Smooth muscle cell (in vitro differentiated cells): Measurements from ENCODE around the gene SLC4A5. TPM values are rescaled to one million over a fixed set of nuclear protein-coding genes. Genes with fewer than 3 reads are reported as not detected.

ENCODE experiments used
- DNase-seq: peaks from one replicate; lab custom pipeline; 2025; ENCODE audit not compliant: unreplicated experiment; lab: John Stamatoyannopoulos, UW
- H2AFZ ChIP-seq: fragments of 200-600 bp; sonication (generic); 2 replicates; pipeline ENCODE4 v1.6.0; 2016; ENCODE audit warnings: antibody characterized with exemption, low read depth, mild to moderate bottlenecking
- H3F3A ChIP-seq: fragments of 200-600 bp; sonication (generic); 2 replicates; pipeline ENCODE4 v1.6.0; 2017; ENCODE audit warnings: antibody characterized with exemption, low read depth
- H3K27ac ChIP-seq: fragments of 200-600 bp; sonication (generic); 2 replicates; pipeline ENCODE4 v1.5.1; 2016; ENCODE audit warnings: low read depth, mild to moderate bottlenecking
- H3K27me3 ChIP-seq: fragments of 200-600 bp; sonication (generic); 2 replicates; pipeline ENCODE4 v1.6.1; 2016; ENCODE audit warnings: low read depth, mild to moderate bottlenecking
- H3K36me3 ChIP-seq: fragments of 200-600 bp; sonication (generic); 2 replicates; pipeline ENCODE4 v1.5.1; 2016; ENCODE audit warnings: low read depth
- H3K4me1 ChIP-seq: fragments of 200-600 bp; sonication (generic); 2 replicates; pipeline ENCODE4 v1.5.1; 2016; ENCODE audit warnings: low read depth
- H3K4me2 ChIP-seq: fragments of 200-600 bp; sonication (generic); 2 replicates; pipeline ENCODE4 v1.6.0; 2016; ENCODE audit warnings: mild to moderate bottlenecking
- H3K4me3 ChIP-seq: fragments of 200-600 bp; sonication (generic); 2 replicates; pipeline ENCODE4 v1.5.1; 2016; ENCODE audit warnings: mild to moderate bottlenecking
- H3K79me2 ChIP-seq: fragments of 200-600 bp; sonication (generic); 2 replicates; pipeline ENCODE4 v1.6.0; 2016; ENCODE audit warnings: low read depth, mild to moderate bottlenecking
- H3K9ac ChIP-seq: fragments of 200-600 bp; sonication (generic); 2 replicates; pipeline ENCODE4 v1.6.0; 2016; ENCODE audit warnings: low read depth
- H3K9me3 ChIP-seq: fragments of 200-600 bp; sonication (generic); replicated peaks from 2 replicates; pipeline ENCODE4 v1.5.1; 2016; ENCODE audit warnings: low read depth
- H4K20me1 ChIP-seq: fragments of 200-600 bp; sonication (generic); 2 replicates; pipeline ENCODE4 v1.6.0; 2016; ENCODE audit warnings: low read depth
- CTCF ChIP-seq: fragments of 200-600 bp; sonication (generic); IDR thresholded peaks from 2 replicates; pipeline ENCODE4 v1.5.1; 2017; ENCODE audit warnings: borderline replicate concordance, mild to moderate bottlenecking, antibody characterized with exemption; ENCODE audit not compliant: insufficient read depth, poor library complexity, severe bottlenecking
- WGBS: methylation state at CpG from one replicate; pipeline ENCODE4 v1.1.7; 2016; ENCODE audit warnings: low lambda C conversion rate; 5-methylcytosine and 5-hydroxymethylcytosine counted together
- polyA plus RNA-seq: library from polyadenylated mRNA; unstranded; fragments of >200 nt; fragmentation: Nextera tagmentation; extraction: Ambion mirVana; gene quantifications from 2 replicates; pipeline ENCODE4 v1.2.1, GENCODE V29; 2016
- total RNA-seq: library from RNA; depleted of rRNA; stranded (reverse); fragments of >200 nt; gene quantifications from 2 replicates; pipeline ENCODE4 v1.2.3, GENCODE V29; 2014

SLC4A5 gene
- total and polyA plus RNA-seq, 2 experiments from 2014 or later: 0.46 to 0.99 TPM

- Histone ChIP-seq H4K20me1 (peaks cover 100% of the 10 kb centered on the region), H3K27ac (peak overlapping the region; percentile 45), H2AFZ (no peak overlapping the region), H3K79me2 (peaks cover 97% of the 10 kb centered on the region), H3K9ac (no peak overlapping the region), H3K4me2 (peak overlapping the region; percentile 26), H3K9me3 (no peaks in the 10 kb centered on the region), H3K4me3 (no peak overlapping the region), H3K27me3 (no peaks in the 10 kb centered on the region), H3F3A (peaks cover 3% of the 10 kb centered on the region), H3K36me3 (no peaks in the 10 kb centered on the region), H3K4me1 (peaks cover 11% of the 10 kb centered on the region)
- WGBS: 70% methylated on average over 6 of the region's 6 CpGs
- no peak for TF ChIP-seq CTCF
- DNase-seq: no peak
Measured at GRCh38 chr2:74205596-74205995, 137.6 kb downstream of the SLC4A5 start.

DNA sequence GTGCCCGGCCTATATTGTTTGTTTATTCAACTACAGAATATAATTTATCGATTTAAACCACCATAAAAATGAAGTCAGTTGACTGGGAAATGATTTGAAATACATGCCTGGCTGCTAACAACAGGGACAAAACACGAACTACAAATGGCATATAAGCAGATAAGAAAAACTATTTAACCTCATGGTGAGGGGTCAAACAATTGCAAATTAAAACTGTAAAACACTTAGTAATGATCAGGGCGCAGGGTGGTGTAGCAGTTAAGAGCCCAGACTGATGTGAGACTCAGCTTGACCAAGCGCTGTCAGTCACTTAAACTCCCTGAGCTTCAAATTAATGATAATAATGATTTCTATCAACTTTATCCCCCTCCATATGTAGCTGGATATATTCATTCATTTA lies 138.1 kb downstream of the SLC4A5 start:
- Histone ChIP-seq H4K20me1 (peaks cover 100% of the 10 kb centered on the region), H3K27me3 (no peaks in the 10 kb centered on the region), H3K4me2 (no peak overlapping the region), H2AFZ (no peak overlapping the region), H3K9me3 (no peaks in the 10 kb centered on the region), H3K4me1 (peaks cover 16% of the 10 kb centered on the region), H3K27ac (peak overlapping the region; percentile 45), H3K79me2 (peaks cover 100% of the 10 kb centered on the region), H3K4me3 (no peak overlapping the region), H3K9ac (no peak overlapping the region), H3K36me3 (no peaks in the 10 kb centered on the region), H3F3A (peaks cover 3% of the 10 kb centered on the region)
- 86% methylated on average over 5 of the region's 5 CpGs for WGBS
- DNase-seq: no peak
- TF ChIP-seq CTCF: no peak

- H3K4me3 ChIP-seq: no peak overlapping the region
- H3F3A ChIP-seq: peaks cover 3% of the 10 kb centered on the region
- H3K9me3 ChIP-seq: no peaks in the 10 kb centered on the region
- H2AFZ ChIP-seq: no peak overlapping the region
- no peak overlapping the region for H3K9ac ChIP-seq
- 94% methylated on average over 3 of the region's 3 CpGs for WGBS
- H3K27me3 ChIP-seq: no peaks in the 10 kb centered on the region
- DNase-seq: no peak
- H3K4me2 ChIP-seq: no peak overlapping the region
- H3K79me2 ChIP-seq: peaks cover 100% of the 10 kb centered on the region
- no peak for TF ChIP-seq CTCF
- no peaks in the 10 kb centered on the region for H3K36me3 ChIP-seq
- H3K4me1 ChIP-seq: peaks cover 21% of the 10 kb centered on the region
- peaks cover 100% of the 10 kb centered on the region for H4K20me1 ChIP-seq
- no peak overlapping the region for H3K27ac ChIP-seq
Measured at GRCh38 chr2:74204436-74204835, 138.8 kb downstream of the SLC4A5 start.

DNA sequence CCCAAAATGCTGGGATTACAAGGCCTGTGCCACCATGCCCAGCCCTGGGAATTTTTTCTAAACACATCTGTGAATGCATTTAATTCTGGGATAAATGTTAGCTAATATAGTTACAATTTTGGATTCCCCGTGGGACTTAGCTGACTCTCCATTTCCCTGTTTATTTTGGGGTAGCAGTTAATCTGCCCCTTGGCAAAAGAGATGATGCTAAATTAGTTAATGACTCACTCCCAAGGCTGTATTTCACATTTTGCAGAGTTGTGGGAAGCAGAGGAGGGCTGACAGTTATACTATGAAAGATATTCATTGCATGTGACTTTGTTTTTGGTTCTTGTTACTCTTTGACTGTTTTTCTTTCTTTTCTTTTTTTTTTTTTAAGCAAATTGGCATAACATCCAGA lies 141.6 kb downstream of the SLC4A5 start:
- H4K20me1 ChIP-seq: peaks cover 75% of the 10 kb centered on the region

More for the DNA sequence above, 141.6 kb downstream of the SLC4A5 start:
- TF ChIP-seq CTCF: no peak
- WGBS: 21% methylated on average over 1 of the region's 1 CpG
- Histone ChIP-seq H3K36me3 (no peaks in the 10 kb centered on the region), H3K27me3 (no peaks in the 10 kb centered on the region), H3F3A (peaks cover 3% of the 10 kb centered on the region), H3K9me3 (no peaks in the 10 kb centered on the region), H3K9ac (no peak overlapping the region), H3K4me1 (peaks cover 21% of the 10 kb centered on the region), H3K4me2 (peak overlapping the region; percentile 90), H3K79me2 (peaks cover 75% of the 10 kb centered on the region), H3K4me3 (no peak overlapping the region), H2AFZ (no peak overlapping the region), H3K27ac (peak overlapping the region; percentile 95)
- no peak for DNase-seq
